A549 (cell line): Measurements from ENCODE around the gene GRM2. TPM values are rescaled to one million over a fixed set of nuclear protein-coding genes. Genes with fewer than 3 reads are reported as not detected.

Source experiments
- ATAC-seq, 2 experiments: fragments of 200-7000 bp in 1 of 2; fragments of >200 bp in 1 of 2; cut with Nextera tagmentation in 1 of 2; cut with Tn5 transposase in 1 of 2; 3 replicates each; pipeline versions ENCODE4 v1.8.0 to v1.9.1; 2018 to 2020; ENCODE audit warnings: mild to moderate bottlenecking in 1 of 2, moderate library complexity in 1 of 2
- CTCF ChIA-PET: fragments of 300-600 bp; sonication (Branson Sonifier 250); formaldehyde crosslinking; extraction: SDS; loops from one replicate; lab custom pipeline; 2021; ENCODE audit warnings: antibody characterized with exemption, inconsistent platforms; lab: Yijun Ruan, JAX
- POLR2A ChIA-PET: fragments of 350-600 bp; formaldehyde crosslinking; extraction: SDS; loops from one replicate; lab custom pipeline; 2021; ENCODE audit warnings: antibody characterized with exemption, inconsistent platforms; lab: Yijun Ruan, JAX
- DNase-seq, 2 experiments: peaks; one replicate each; pipeline versions ENCODE4 v3.0.0 to v3.0.0-alpha.2; 2011 to 2016; ENCODE audit warnings: low read depth in 1 of 2, low spot score in 1 of 2
- FAIRE-seq: peaks from 2 replicates; lab custom pipeline; 2011; peaks lifted over from hg19 to GRCh38; lab: Jason Lieb, UNC
- H3K27ac ChIP-seq, 2 experiments: fragments of >200 bp; sonication (Bioruptor Twin); formaldehyde crosslinking; 3 replicates each; pipeline ENCODE4 v1.5.1; 2016 to 2017
- H3K4me1 ChIP-seq: fragments of >200 bp; sonication (Bioruptor Twin); formaldehyde crosslinking; 3 replicates; pipeline ENCODE4 v1.6.1; 2016
- H3K4me2 ChIP-seq: fragments of >200 bp; sonication (Bioruptor Twin); formaldehyde crosslinking; 3 replicates; pipeline ENCODE4 v1.6.1; 2016
- H3K4me3 ChIP-seq: fragments of >200 bp; sonication (Bioruptor Twin); formaldehyde crosslinking; 3 replicates; pipeline ENCODE4 v1.5.1; 2016
- H3K9me3 ChIP-seq: fragments of >200 bp; sonication (Bioruptor Twin); formaldehyde crosslinking; 3 replicates; pipeline ENCODE4 v1.6.1; 2016
- CBX2 ChIP-seq: fragments of 200-600 bp; sonication (generic); IDR thresholded peaks from 2 replicates; pipeline ENCODE4 v1.6.1; 2016; ENCODE audit warnings: low read depth, mild to moderate bottlenecking, borderline replicate concordance
- CBX8 ChIP-seq: fragments of 200-600 bp; sonication (generic); IDR thresholded peaks from 2 replicates; pipeline ENCODE4 v1.6.1; 2016
- EHF ChIP-seq: fragments of 250-450 bp; sonication (Bioruptor Pico); IDR thresholded peaks from 2 replicates; pipeline ENCODE4 v1.5.0; 2020; ENCODE audit warnings: mild to moderate bottlenecking
- ELK1 ChIP-seq: fragments of 150-350 bp; IDR thresholded peaks from 2 replicates; pipeline ENCODE4 v1.6.1; 2014; ENCODE audit warnings: low read depth, mild to moderate bottlenecking, low read length
- EP300 ChIP-seq, 2 experiments: fragments of >200 bp; sonication (Bioruptor Twin); formaldehyde crosslinking; IDR thresholded peaks; 2 replicates in 1 of 2; 3 replicates in 1 of 2; pipeline ENCODE4 v1.6.1; 2016 to 2017
- FOSB ChIP-seq: fragments of 250-450 bp; sonication (Bioruptor Pico); IDR thresholded peaks from 2 replicates; pipeline ENCODE4 v1.5.0; 2020; ENCODE audit warnings: mild to moderate bottlenecking, moderate library complexity
- FOSL2 ChIP-seq, 2 experiments: fragments of 450-650 bp in 1 of 2; fragments of >200 bp in 1 of 2; sonication (Bioruptor Twin) in 1 of 2; formaldehyde crosslinking; IDR thresholded peaks; 2 replicates each; pipeline versions ENCODE4 v1.5.0 to v1.6.1; 2016 to 2020; ENCODE audit warnings: mild to moderate bottlenecking in 1 of 2, moderate library complexity in 1 of 2
- FOXS1 ChIP-seq: fragments of 250-450 bp; sonication (Bioruptor Pico); IDR thresholded peaks from 2 replicates; pipeline ENCODE4 v1.5.0; 2020; ENCODE audit warnings: mild to moderate bottlenecking, moderate library complexity
- GATA3 ChIP-seq: IDR thresholded peaks from 2 replicates; pipeline ENCODE4 v1.6.1; 2012; ENCODE audit warnings: borderline replicate concordance
- HMGXB4 ChIP-seq: fragments of 250-450 bp; sonication (Bioruptor Pico); IDR thresholded peaks from 2 replicates; pipeline ENCODE4 v1.5.0; 2021; ENCODE audit warnings: mild to moderate bottlenecking, moderate library complexity, borderline replicate concordance
- HOXA7 ChIP-seq: fragments of 250-450 bp; sonication (Bioruptor Pico); IDR thresholded peaks from 2 replicates; pipeline ENCODE4 v1.5.0; 2020; ENCODE audit warnings: mild to moderate bottlenecking, moderate library complexity
- JUN ChIP-seq, 2 experiments: fragments of >200 bp; sonication (Bioruptor Twin); formaldehyde crosslinking; IDR thresholded peaks; 2 replicates in 1 of 2; 3 replicates in 1 of 2; pipeline ENCODE4 v1.6.1; 2016 to 2017
- KDM1A ChIP-seq: fragments of 200-600 bp; sonication (generic); IDR thresholded peaks from 2 replicates; pipeline ENCODE4 v1.6.1; 2016; ENCODE audit warnings: low read depth, mild to moderate bottlenecking
- KDM5A ChIP-seq: fragments of 200-600 bp; sonication (generic); IDR thresholded peaks from 2 replicates; pipeline ENCODE4 v1.6.1; 2016; ENCODE audit warnings: antibody characterized with exemption, mild to moderate bottlenecking
- MYC ChIP-seq: IDR thresholded peaks from 2 replicates; pipeline ENCODE4 v1.6.1; 2012; ENCODE audit warnings: mild to moderate bottlenecking, inconsistent platforms, low read length, improper control_type of control experiment, borderline replicate concordance
- NFE2L2 ChIP-seq: fragments of 150-350 bp; conservative IDR thresholded peaks from 2 replicates; pipeline ENCODE4 v1.6.1; 2014; ENCODE audit warnings: low read length
- NPAS2 ChIP-seq: fragments of 250-450 bp; sonication (Bioruptor Pico); IDR thresholded peaks from 2 replicates; pipeline ENCODE4 v1.8.0; 2022; ENCODE audit warnings: mild to moderate bottlenecking, moderate library complexity, borderline replicate concordance
- POLR2A ChIP-seq: IDR thresholded peaks from 2 replicates; pipeline ENCODE4 v1.6.1; 2012; ENCODE audit warnings: mild to moderate bottlenecking, low read length
- POLR2AphosphoS2 ChIP-seq: conservative IDR thresholded peaks from 2 replicates; pipeline ENCODE4 v1.6.1; 2012; ENCODE audit warnings: low read length, improper control_type of control experiment, inconsistent platforms
- RFX5 ChIP-seq: fragments of 450-650 bp; IDR thresholded peaks from 2 replicates; pipeline ENCODE4 v1.7.1; 2014; ENCODE audit warnings: antibody characterized with exemption, mild to moderate bottlenecking, moderate library complexity
- SMC3 ChIP-seq: fragments of >200 bp; sonication (Bioruptor Twin); formaldehyde crosslinking; IDR thresholded peaks from 3 replicates; pipeline ENCODE4 v1.6.1; 2018; ENCODE audit warnings: inconsistent platforms
- SREBF2 ChIP-seq: fragments of 450-650 bp; IDR thresholded peaks from 2 replicates; pipeline ENCODE4 v1.6.1; 2014; ENCODE audit warnings: mild to moderate bottlenecking, moderate library complexity
- TFCP2L1 ChIP-seq: fragments of 250-450 bp; sonication (Bioruptor Pico); IDR thresholded peaks from 2 replicates; pipeline ENCODE4 v1.5.0; 2021; ENCODE audit warnings: mild to moderate bottlenecking
- TP53 ChIP-seq: fragments of 250-450 bp; sonication (Bioruptor Pico); IDR thresholded peaks from 2 replicates; pipeline ENCODE4 v1.5.0; 2021; ENCODE audit warnings: mild to moderate bottlenecking, moderate library complexity
- ZC3H11A ChIP-seq: fragments of 450-650 bp; IDR thresholded peaks from 2 replicates; pipeline ENCODE4 v1.6.1; 2014; ENCODE audit warnings: antibody characterized with exemption, mild to moderate bottlenecking
- ZFP36 ChIP-seq: fragments of 450-650 bp; IDR thresholded peaks from 2 replicates; pipeline ENCODE4 v1.6.1; 2014; ENCODE audit warnings: borderline replicate concordance; ENCODE audit not compliant: partially characterized antibody
- ZSCAN20 ChIP-seq: fragments of 250-450 bp; sonication (Bioruptor Pico); IDR thresholded peaks from 2 replicates; pipeline ENCODE4 v1.8.0; 2022; ENCODE audit warnings: mild to moderate bottlenecking, moderate library complexity
- WGBS: methylation state at CpG from one replicate; pipeline ENCODE4 v1.1.6; 2017; ENCODE audit errors: missing lambda C conversion rate; 5-methylcytosine and 5-hydroxymethylcytosine counted together
- polyA plus RNA-seq, 4 experiments: library from polyadenylated mRNA; depleted of rRNA in 3 of 4; stranded (reverse); fragments of >200 nt; fragmentation: RNase III in 1 of 4; extraction: RNeasy Plus Mini Kit Qiagen cat#74134 plus additional on column Dnase treatment in 1 of 4; gene quantifications; 2 replicates in 3 of 4; 3 replicates in 1 of 4; pipeline ENCODE4 v1.2.3, GENCODE V29; 2011 to 2017
- TF ChIP-seq, protein P1 (sequence below): fragments of 200-600 bp; sonication (generic); IDR thresholded peaks from 2 replicates; pipeline ENCODE4 v1.6.1; 2016; ENCODE audit warnings: antibody characterized with exemption, mild to moderate bottlenecking, moderate library complexity

GRM2 gene
- polyA plus RNA-seq, 2 of the 4 experiments (the other 2 are of a cell fraction): 0.03 TPM; not detected in 1

DNA sequence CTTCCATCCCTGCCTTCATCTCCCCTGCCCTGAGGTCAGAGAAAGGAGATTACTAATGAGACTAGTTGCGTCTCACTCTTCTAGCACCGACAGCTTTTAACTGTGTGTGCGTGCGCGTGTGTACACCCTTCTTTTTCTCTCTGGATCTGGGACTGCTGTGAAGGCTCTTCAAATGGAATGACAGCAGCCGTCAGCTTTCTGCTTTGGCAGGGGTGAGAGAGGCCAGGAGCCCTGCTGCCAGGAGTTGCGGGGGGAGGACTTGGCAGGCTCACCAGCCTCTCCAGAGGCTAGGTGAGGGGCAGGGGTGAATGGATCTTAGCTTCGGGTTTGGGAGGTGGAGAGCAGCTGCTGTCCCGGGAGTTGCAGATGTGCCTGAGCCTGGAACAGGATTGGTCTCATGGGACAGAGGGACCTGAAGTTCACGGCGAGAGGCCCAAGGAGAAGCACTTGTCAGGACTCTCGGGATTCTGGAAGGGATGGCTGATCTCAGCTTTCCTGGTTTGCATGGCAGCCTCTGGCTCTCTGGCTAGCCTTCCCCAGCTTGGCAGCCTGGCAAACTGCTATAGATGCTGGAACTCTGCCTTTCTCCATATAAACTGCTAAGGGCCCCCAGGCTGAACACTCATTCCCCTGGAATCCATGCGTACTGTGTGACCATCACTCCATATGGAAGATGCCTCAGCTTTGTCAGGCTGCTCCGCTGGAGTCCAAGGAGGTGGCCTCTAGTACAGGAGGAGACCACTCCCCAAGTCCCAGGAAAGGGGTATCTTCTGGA, 19.2 kb upstream of the GRM2 start:
- WGBS: 96% methylated on average over 14 of the region's 14 CpGs
- ChIA-PET POLR2A (no interaction called here), CTCF (interaction anchor here (2.0 kb wide), 1 partner anchor 185 kb away, joined by 7 read pairs; no protein-coding TSS in a partner anchor)
- H3K4me1 ChIP-seq: no peaks in the 10 kb centered on the region
- no peaks in the 10 kb centered on the region for H3K9me3 ChIP-seq
- no peak overlapping the region for H3K27ac ChIP-seq
- no peak for TF ChIP-seq FOXS1 (CRISPR knock-in tag)
- no peak for TF ChIP-seq SMC3
- no peak for TF ChIP-seq KDM5A
- TF ChIP-seq EP300 (IDR thresholded peaks at IDR 0.05): no peak
- TF ChIP-seq SREBF2: no peak
- no peak for TF ChIP-seq RFX5
- no peak for TF ChIP-seq FOSL2 (IDR thresholded peaks at IDR 0.05)
- no peak for TF ChIP-seq FOSL2 (CRISPR knock-in tag; IDR thresholded peaks at IDR 0.05)
- no peak for TF ChIP-seq EHF (CRISPR knock-in tag)
- TF ChIP-seq ZFP36: no peak
- TF ChIP-seq CBX2: no peak
- no peak for TF ChIP-seq HMGXB4 (CRISPR knock-in tag)
- TF ChIP-seq POLR2AphosphoS2: no peak
- no peak for TF ChIP-seq POLR2A
- no peak overlapping the region for H3K4me2 ChIP-seq
- FAIRE-seq (no peak), DNase-seq (no peak), ATAC-seq (no peak)
- H3K4me3 ChIP-seq: no peak overlapping the region

DNA sequence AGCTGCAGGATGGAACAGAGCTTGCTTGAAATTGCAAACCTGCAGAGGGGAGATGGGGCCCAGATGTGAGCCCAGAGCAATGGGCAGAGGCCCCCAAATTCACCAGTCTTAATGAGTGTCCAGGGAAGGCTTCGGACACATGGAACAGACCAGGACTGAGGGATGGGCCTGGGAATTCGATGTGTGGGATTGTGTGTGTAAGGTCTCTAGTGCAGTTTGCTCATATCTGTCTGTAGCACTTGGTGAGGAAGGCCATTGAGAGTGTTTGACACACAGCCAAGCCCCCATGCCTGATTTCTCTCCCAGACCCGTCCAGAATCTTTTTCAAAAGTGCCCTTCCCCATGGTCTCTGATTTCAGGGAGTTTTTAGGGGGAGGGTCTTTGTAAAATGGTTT, 18.7 kb upstream of the GRM2 start:
- POLR2A ChIA-PET: no interaction called here
- CTCF ChIA-PET: interaction anchor here (2.0 kb wide), 1 partner anchor 186 kb away, joined by 7 read pairs; no protein-coding TSS in a partner anchor
- TF ChIP-seq TFCP2L1: no peak
- no peak for TF ChIP-seq ZC3H11A
- no peak for TF ChIP-seq POLR2A
- TF ChIP-seq FOXS1 (CRISPR knock-in tag): no peak
- no peak for TF ChIP-seq HOXA7 (CRISPR knock-in tag)
- no peak for TF ChIP-seq KDM1A
- TF ChIP-seq JUN (IDR thresholded peaks at IDR 0.05): no peak
- TF ChIP-seq ZFP36: no peak
- no peak for TF ChIP-seq NFE2L2

DNA sequence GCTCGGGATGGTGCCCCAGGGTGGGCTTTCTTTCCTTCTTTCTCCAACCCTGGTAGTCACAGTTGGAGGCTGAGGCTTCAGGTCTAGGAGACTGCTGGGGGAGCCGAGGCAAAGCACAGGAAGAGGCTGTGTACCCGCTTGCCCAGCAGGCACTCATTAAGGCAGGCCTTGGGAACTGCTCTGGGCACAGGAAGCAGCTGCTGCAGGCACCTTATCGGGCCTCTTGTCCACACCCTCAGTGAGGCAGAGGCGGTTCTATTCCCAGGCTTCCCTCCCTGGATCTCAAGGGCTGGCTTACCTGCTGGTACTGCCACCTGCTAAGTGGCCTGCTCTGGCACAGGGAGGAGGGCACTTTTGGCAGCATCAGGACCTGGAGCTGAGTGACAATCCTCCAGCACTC, 15.8 kb upstream of the GRM2 start:
- FAIRE-seq (no peak), ATAC-seq (no peak), DNase-seq (no peak)
- Histone ChIP-seq H3K27ac (no peak overlapping the region), H3K4me2 (no peak overlapping the region), H3K4me1 (no peaks in the 10 kb centered on the region), H3K4me3 (no peak overlapping the region), H3K9me3 (no peaks in the 10 kb centered on the region)
- WGBS: 82% methylated on average over 5 of the region's 5 CpGs
- ChIA-PET CTCF (interaction anchor here (0.6 to 3.4 kb wide), 2 partner anchors 9 to 16 kb away, joined by 3 to 18 read pairs; no protein-coding TSS in a partner anchor), POLR2A (interaction anchor here (1.0 kb wide), 1 partner anchor 191 kb away, joined by 8 read pairs; the partner anchor contains the start of gene DCAF1)
- no peak for TF ChIP-seq MYC
- TF ChIP-seq KDM1A: no peak
- no peak for TF ChIP-seq POLR2A
- no peak for TF ChIP-seq CBX8
- TF ChIP-seq ZFP36: no peak
- no peak for TF ChIP-seq SREBF2
- TF ChIP-seq ELK1: no peak
- TF ChIP-seq CBX2: no peak
- TF ChIP-seq FOXS1 (CRISPR knock-in tag): no peak
- TF ChIP-seq NPAS2 (CRISPR knock-in tag): no peak
- TF ChIP-seq ZC3H11A: no peak
- TF ChIP-seq ZSCAN20: no peak
- TF ChIP-seq, protein P1, sequence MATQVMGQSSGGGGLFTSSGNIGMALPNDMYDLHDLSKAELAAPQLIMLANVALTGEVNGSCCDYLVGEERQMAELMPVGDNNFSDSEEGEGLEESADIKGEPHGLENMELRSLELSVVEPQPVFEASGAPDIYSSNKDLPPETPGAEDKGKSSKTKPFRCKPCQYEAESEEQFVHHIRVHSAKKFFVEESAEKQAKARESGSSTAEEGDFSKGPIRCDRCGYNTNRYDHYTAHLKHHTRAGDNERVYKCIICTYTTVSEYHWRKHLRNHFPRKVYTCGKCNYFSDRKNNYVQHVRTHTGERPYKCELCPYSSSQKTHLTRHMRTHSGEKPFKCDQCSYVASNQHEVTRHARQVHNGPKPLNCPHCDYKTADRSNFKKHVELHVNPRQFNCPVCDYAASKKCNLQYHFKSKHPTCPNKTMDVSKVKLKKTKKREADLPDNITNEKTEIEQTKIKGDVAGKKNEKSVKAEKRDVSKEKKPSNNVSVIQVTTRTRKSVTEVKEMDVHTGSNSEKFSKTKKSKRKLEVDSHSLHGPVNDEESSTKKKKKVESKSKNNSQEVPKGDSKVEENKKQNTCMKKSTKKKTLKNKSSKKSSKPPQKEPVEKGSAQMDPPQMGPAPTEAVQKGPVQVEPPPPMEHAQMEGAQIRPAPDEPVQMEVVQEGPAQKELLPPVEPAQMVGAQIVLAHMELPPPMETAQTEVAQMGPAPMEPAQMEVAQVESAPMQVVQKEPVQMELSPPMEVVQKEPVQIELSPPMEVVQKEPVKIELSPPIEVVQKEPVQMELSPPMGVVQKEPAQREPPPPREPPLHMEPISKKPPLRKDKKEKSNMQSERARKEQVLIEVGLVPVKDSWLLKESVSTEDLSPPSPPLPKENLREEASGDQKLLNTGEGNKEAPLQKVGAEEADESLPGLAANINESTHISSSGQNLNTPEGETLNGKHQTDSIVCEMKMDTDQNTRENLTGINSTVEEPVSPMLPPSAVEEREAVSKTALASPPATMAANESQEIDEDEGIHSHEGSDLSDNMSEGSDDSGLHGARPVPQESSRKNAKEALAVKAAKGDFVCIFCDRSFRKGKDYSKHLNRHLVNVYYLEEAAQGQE: no peak
- no peak for TF ChIP-seq TP53 (CRISPR knock-in tag)
- TF ChIP-seq GATA3: no peak
- TF ChIP-seq FOSB: no peak
- TF ChIP-seq JUN (IDR thresholded peaks at IDR 0.05): no peak

More for the DNA sequence above, 18.7 kb upstream of the GRM2 start:
- Histone ChIP-seq H3K27ac (no peak overlapping the region), H3K9me3 (no peaks in the 10 kb centered on the region), H3K4me2 (no peak overlapping the region), H3K4me1 (no peaks in the 10 kb centered on the region), H3K4me3 (no peak overlapping the region)
- FAIRE-seq (no peak), ATAC-seq (no peak), DNase-seq (no peak)
- 80% methylated on average over 3 of the region's 3 CpGs for WGBS
